Retinal pigment epithelial cell (primary cell): ENCODE results near the gene ZNF585A.
"Not testable (repeated sequence)": the region's sequence is repeated elsewhere in the genome, so short reads cannot be mapped to it uniquely, and the experiment has no call there.

ENCODE experiments used
- DNase-seq: peaks from one replicate; pipeline ENCODE4 v3.0.0-alpha.2; 2010; ENCODE audit warnings: low read depth
- H3K4me3 ChIP-seq: 2 replicates; pipeline ENCODE4 v1.5.1; 2011; ENCODE audit warnings: mild to moderate bottlenecking, low read length, control low read depth, moderate library complexity
- CTCF ChIP-seq: conservative IDR thresholded peaks from 2 replicates; pipeline ENCODE4 v1.5.1; 2011; ENCODE audit warnings: low read depth, low read length, control low read depth, inconsistent platforms

The ZNF585A gene

GRCh38 chr19:37197768-37198167, 25.3 kb upstream of the ZNF585A start:
- no peak for TF ChIP-seq CTCF

GRCh38 chr19:37197115-37197514, 24.6 kb upstream of the ZNF585A start:
- DNase-seq, H3K4me3 ChIP-seq: not testable (repeated sequence)

More at GRCh38 chr19:37197768-37198167, 25.3 kb upstream of the ZNF585A start:
- no peak overlapping the region for H3K4me3 ChIP-seq
- DNase-seq, result no peak

- DNase-seq, H3K4me3 ChIP-seq: not testable (repeated sequence)
These were observed 22.8 kb upstream of the ZNF585A start for GRCh38 chr19:37195248-37195647.

- H3K4me3 ChIP-seq, DNase-seq: not testable (repeated sequence)
These were observed 13.6 kb upstream of the ZNF585A start for GRCh38 chr19:37186071-37186470.

GRCh38 chr19:37165635-37166034, 6.9 kb downstream of the ZNF585A start:
- TF ChIP-seq CTCF, result no peak
- H3K4me3 ChIP-seq, result no peak overlapping the region
- no peak for DNase-seq

- TF ChIP-seq CTCF, result no peak
- DNase-seq, result no peak
- no peak overlapping the region for H3K4me3 ChIP-seq
These were observed 12.3 kb downstream of the ZNF585A start for GRCh38 chr19:37160153-37160552.

- no peak for DNase-seq
- TF ChIP-seq CTCF, result no peak
- H3K4me3 ChIP-seq, result no peak overlapping the region
These were observed 24.3 kb downstream of the ZNF585A start for GRCh38 chr19:37148214-37148613.

GRCh38 chr19:37136111-37136510, 36.4 kb downstream of the ZNF585A start:
- no peak for TF ChIP-seq CTCF
- DNase-seq, result no peak
- no peak overlapping the region for H3K4me3 ChIP-seq

GRCh38 chr19:37128821-37129177, 43.7 kb downstream of the ZNF585A start:
- TF ChIP-seq CTCF, result no peak
- no peak for DNase-seq
- no peak overlapping the region for H3K4me3 ChIP-seq
